HepG2 (cell line): ENCODE results near the gene MORN5. TPM values are rescaled to one million over a fixed set of nuclear protein-coding genes. Genes with fewer than 3 reads are reported as not detected.

ENCODE experiments used
- ATAC-seq: fragments of 200-7000 bp; cut with Tn5 transposase; 3 replicates; pipeline ENCODE4 v1.9.1; 2020; ENCODE audit warnings: mild to moderate bottlenecking, moderate library complexity
- BruUV-seq: library from RNA; stranded (reverse); fragments of 400-500 nt; replicated peaks from 2 replicates; lab custom pipeline; 2021; lab: Mats Ljungman, UMichigan
- CTCF ChIA-PET: fragments of 300-600 bp; formaldehyde crosslinking; extraction: SDS; loops from one replicate; lab custom pipeline; 2021; ENCODE audit warnings: low total read pairs, inconsistent platforms, low intra/inter-chr PET ratio; lab: Yijun Ruan, JAX
- POLR2A ChIA-PET: fragments of 350-600 bp; sonication (Branson Sonifier 250); formaldehyde crosslinking; loops from one replicate; lab custom pipeline; 2020; ENCODE audit warnings: antibody characterized with exemption, inconsistent platforms; lab: Yijun Ruan, JAX
- DNase-seq: peaks from one replicate; pipeline ENCODE4 v3.0.0-alpha.2; 2015; ENCODE audit warnings: low spot score
- FAIRE-seq: peaks from 3 replicates; lab custom pipeline; 2011; peaks lifted over from hg19 to GRCh38; lab: Jason Lieb, UNC
- H2AFZ ChIP-seq: one replicate; pipeline ENCODE4 v1.6.1; 2011; ENCODE audit warnings: low read length, inconsistent platforms
- H3K27ac ChIP-seq: fragments of 300-600 bp; 3 replicates; pipeline ENCODE4 v1.8.0; 2011; ENCODE audit warnings: mixed run types, mild to moderate bottlenecking, mixed read lengths, low read length, inconsistent platforms; ENCODE audit not compliant: insufficient read depth; ENCODE audit errors: extremely low read length
- H3K27me3 ChIP-seq, 2 experiments: fragments of 200-600 bp in 1 of 2; 2 replicates in 1 of 2; 3 replicates in 1 of 2; pipeline versions ENCODE4 v1.6.0 to v1.8.0; 2011; ENCODE audit warnings: low read length in 2 of 2, mild to moderate bottlenecking in 2 of 2, moderate library complexity in 2 of 2, inconsistent platforms in 1 of 2; ENCODE audit not compliant: insufficient read depth in 2 of 2, control insufficient read depth in 1 of 2
- H3K36me3 ChIP-seq, 2 experiments: fragments of 200-600 bp in 1 of 2; replicated peaks in 1 of 2; 2 replicates in 1 of 2; 3 replicates in 1 of 2; pipeline versions ENCODE4 v1.5.1 to v1.8.0; 2011; ENCODE audit warnings: low read length in 2 of 2, inconsistent platforms in 1 of 2; ENCODE audit not compliant: insufficient read depth in 2 of 2, control insufficient read depth in 1 of 2
- H3K4me1 ChIP-seq: 2 replicates; pipeline ENCODE4 v1.5.1; 2012; ENCODE audit warnings: low read length, inconsistent platforms; ENCODE audit not compliant: insufficient read depth
- H3K4me2 ChIP-seq: 2 replicates; pipeline ENCODE4 v1.6.0; 2011; ENCODE audit warnings: low read depth, low read length, inconsistent platforms
- H3K4me3 ChIP-seq, 3 experiments: fragments of 200-600 bp in 1 of 3; sonication (generic), shearing (Covaris generic) in 1 of 3; replicated peaks in 1 of 3; 2 replicates each; pipeline ENCODE4 v1.5.1; 2011 to 2016; ENCODE audit warnings: low read length in 3 of 3, inconsistent platforms in 2 of 3, low read depth in 2 of 3, mild to moderate bottlenecking in 2 of 3, control low read depth in 1 of 3, mixed read lengths in 1 of 3; ENCODE audit not compliant: insufficient read depth in 1 of 3
- H3K79me2 ChIP-seq: one replicate; pipeline ENCODE4 v1.6.1; 2011; ENCODE audit warnings: low read length, inconsistent platforms; ENCODE audit not compliant: insufficient read depth
- H3K9ac ChIP-seq: 2 replicates; pipeline ENCODE4 v1.6.0; 2011; ENCODE audit warnings: mild to moderate bottlenecking, low read depth, low read length, inconsistent platforms; ENCODE audit not compliant: insufficient read depth
- H3K9me3 ChIP-seq: 2 replicates; pipeline ENCODE4 v1.5.1; 2012; ENCODE audit warnings: mild to moderate bottlenecking, low read length
- H4K20me1 ChIP-seq: 2 replicates; pipeline ENCODE4 v1.6.0; 2011; ENCODE audit warnings: inconsistent platforms, mild to moderate bottlenecking, low read length, moderate library complexity; ENCODE audit not compliant: insufficient read depth
- BHLHE40 ChIP-seq: IDR thresholded peaks from 2 replicates; pipeline ENCODE4 v1.6.1; 2011; ENCODE audit warnings: low read length, improper control_type of control experiment
- CBFB ChIP-seq: sonication (generic); formaldehyde crosslinking; IDR thresholded peaks from 2 replicates; pipeline ENCODE4 v1.4.0; 2020; ENCODE audit warnings: missing genetic modification reagents
- HDAC6 ChIP-seq: fragments of 200-600 bp; sonication (generic); IDR thresholded peaks from 2 replicates; pipeline ENCODE4 v1.7.0; 2017; ENCODE audit warnings: mild to moderate bottlenecking, antibody characterized with exemption, low read length, low read depth
- PHF20 ChIP-seq: sonication (generic); formaldehyde crosslinking; IDR thresholded peaks from 2 replicates; pipeline ENCODE4 v1.5.0; 2020; ENCODE audit warnings: mild to moderate bottlenecking, missing genetic modification reagents
- POGZ ChIP-seq: sonication (generic); formaldehyde crosslinking; IDR thresholded peaks from 2 replicates; pipeline ENCODE4 v1.4.0; 2020; ENCODE audit warnings: mild to moderate bottlenecking, missing genetic modification reagents
- POLR2G ChIP-seq: fragments of 200-400 bp; formaldehyde crosslinking; IDR thresholded peaks from 2 replicates; pipeline ENCODE4 v1.6.1; 2018; ENCODE audit warnings: mild to moderate bottlenecking, low read depth, low read length, moderate library complexity
- PRDM10 ChIP-seq: sonication (generic); formaldehyde crosslinking; IDR thresholded peaks from 2 replicates; pipeline ENCODE4 v1.4.0; 2020; ENCODE audit warnings: low read depth, missing genetic modification reagents
- RAD21 ChIP-seq: fragments of 450-650 bp; formaldehyde crosslinking; IDR thresholded peaks from 2 replicates; pipeline ENCODE4 v1.5.0; 2020; ENCODE audit warnings: mild to moderate bottlenecking
- SAP130 ChIP-seq: IDR thresholded peaks from 2 replicates; pipeline ENCODE4 v1.6.1; 2016; ENCODE audit warnings: low read depth
- SIN3A ChIP-seq: IDR thresholded peaks from 2 replicates; pipeline ENCODE4 v1.6.1; 2011; ENCODE audit warnings: low read depth, mild to moderate bottlenecking, control low read depth, low read length, borderline replicate concordance
- TBL1XR1 ChIP-seq: fragments of 150-350 bp; IDR thresholded peaks from 2 replicates; pipeline ENCODE4 v1.6.1; 2014; ENCODE audit warnings: borderline replicate concordance, low read length; ENCODE audit not compliant: partially characterized antibody
- TEAD3 ChIP-seq: optimal IDR thresholded peaks from 2 replicates; pipeline ENCODE3; 2016; ENCODE audit warnings: borderline replicate concordance
- U2AF1 ChIP-seq: fragments of 200-400 bp; formaldehyde crosslinking; optimal IDR thresholded peaks from 2 replicates; pipeline ENCODE3; 2017; ENCODE audit warnings: mild to moderate bottlenecking, low read depth, low read length
- YEATS2 ChIP-seq: sonication (generic); formaldehyde crosslinking; IDR thresholded peaks from 2 replicates; pipeline ENCODE4 v1.4.0; 2020; ENCODE audit warnings: missing genetic modification reagents, borderline replicate concordance
- ZBTB26 ChIP-seq: IDR thresholded peaks from 2 replicates; pipeline ENCODE4 v1.6.1; 2016; ENCODE audit warnings: missing compliant biosample characterization, missing genetic modification reagents, borderline replicate concordance
- ZFP41 ChIP-seq: sonication (generic); formaldehyde crosslinking; IDR thresholded peaks from 2 replicates; pipeline ENCODE4 v1.4.0; 2020; ENCODE audit warnings: mild to moderate bottlenecking, missing genetic modification reagents, borderline replicate concordance
- ZKSCAN5 ChIP-seq: sonication (generic); formaldehyde crosslinking; IDR thresholded peaks from 2 replicates; pipeline ENCODE4 v1.5.1; 2020; ENCODE audit warnings: mild to moderate bottlenecking, missing genetic modification reagents
- ZNF224 ChIP-seq: sonication (generic); formaldehyde crosslinking; IDR thresholded peaks from 2 replicates; pipeline ENCODE4 v1.5.0; 2020; ENCODE audit warnings: mild to moderate bottlenecking, missing genetic modification reagents
- ZNF430 ChIP-seq: sonication (generic); formaldehyde crosslinking; IDR thresholded peaks from 2 replicates; pipeline ENCODE4 v1.9.0; 2021; ENCODE audit warnings: mild to moderate bottlenecking, missing genetic modification reagents
- WGBS: methylation state at CpG from one replicate; pipeline ENCODE4 v1.1.6; 2017; ENCODE audit warnings: low lambda C conversion rate; 5-methylcytosine and 5-hydroxymethylcytosine counted together
- in situ Hi-C: cut with HindIII; loops from 2 replicates; pipeline ENCODE4 v1.10.0; 2017; ENCODE audit warnings: low pct_unique_long_range_greater_than_20kb; ENCODE audit not compliant: extremely low pct_ligation_motif_present
- intact Hi-C: fragments of 100-400 bp; cut with micrococcal nuclease; formaldehyde crosslinking; loops from one replicate; pipeline ENCODE4 v1.10.0; 2022; ENCODE audit not compliant: unreplicated experiment
- polyA plus RNA-seq, 8 experiments: library from polyadenylated mRNA; depleted of rRNA in 3 of 8; stranded (reverse) in 7 of 8; unstranded in 1 of 8; fragments of >200 nt; fragmentation: Illumina TruSeq in 4 of 8; extraction: Trizol in 4 of 8; gene quantifications; 2 replicates each; pipeline versions ENCODE4 v1.2.1 to v1.2.3, GENCODE V29; 2011 to 2016; ENCODE audit warnings: low read depth in 4 of 8, missing spikeins in 1 of 8, mixed read lengths in 1 of 8; ENCODE audit not compliant: insufficient read depth in 1 of 8
- total RNA-seq, 5 experiments: library from RNA; depleted of rRNA; stranded (reverse); fragments of >200 nt; fragmentation: Illumina TruSeq; extraction: Trizol; gene quantifications; 2 replicates each; pipeline ENCODE4 v1.2.3, GENCODE V29; 2016; ENCODE audit warnings: low read depth in 1 of 5
- TF ChIP-seq, protein P1 (sequence below): sonication (generic); formaldehyde crosslinking; IDR thresholded peaks from 2 replicates; pipeline ENCODE4 v1.4.0; 2020; ENCODE audit warnings: mild to moderate bottlenecking, missing genetic modification reagents

Gene MORN5
- total and polyA plus RNA-seq, 2 of the 13 experiments (the other 11 are each of a cell fraction or from before 2014, with no cell fraction given): not detected

DNA sequence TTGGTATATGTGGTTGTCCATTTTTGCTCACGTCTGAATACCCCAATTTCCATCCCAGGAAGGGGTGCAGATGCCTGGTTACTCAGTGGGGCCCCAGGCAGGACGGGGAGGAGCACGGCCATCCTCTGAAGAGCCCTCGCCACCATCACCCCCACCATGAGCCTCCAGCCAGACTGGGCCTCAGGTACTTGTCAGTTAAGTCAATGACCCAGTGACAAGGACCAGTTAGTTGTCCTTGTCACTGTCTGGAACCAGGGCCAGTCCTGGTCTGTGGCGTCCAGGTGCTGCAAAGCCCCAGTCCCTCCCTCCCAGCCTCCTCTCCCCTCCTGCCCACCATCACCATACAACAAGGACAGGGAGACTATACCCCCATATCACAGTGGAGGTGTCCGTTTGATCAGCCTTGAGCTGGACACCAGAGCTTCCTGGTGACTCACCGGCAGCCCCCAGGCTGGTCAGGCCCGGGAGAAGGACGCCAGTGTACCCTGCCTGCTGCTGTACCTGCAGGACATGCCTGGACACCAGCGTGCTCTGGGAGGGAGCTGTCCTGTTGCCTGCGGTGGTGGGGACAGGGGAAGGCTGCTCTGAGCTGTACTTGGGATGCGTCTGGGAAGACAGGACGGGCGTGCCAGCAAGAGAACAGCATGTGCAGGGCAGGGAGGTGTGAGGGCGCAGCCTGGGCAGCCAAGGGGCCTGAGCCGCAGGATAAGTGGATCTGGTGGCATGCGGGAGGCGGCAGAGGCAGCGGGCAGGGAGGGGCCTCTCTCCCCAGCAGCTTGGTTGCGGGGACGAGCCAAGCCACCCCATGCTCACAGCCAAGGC is 34.0 kb upstream of the MORN5 start:
- Histone ChIP-seq H3K9me3 (no peaks in the 10 kb centered on the region), H3K27ac (no peak overlapping the region), H4K20me1 (no peaks in the 10 kb centered on the region), H3K4me1 (peaks cover 17% of the 10 kb centered on the region), H3K27me3 (peaks cover 0 to 7% of the 10 kb centered on the region in 2 experiments; a peak in 1 of 5 replicates), H3K4me2 (peak overlapping the region; percentile 72), H3K9ac (no peak overlapping the region), H3K4me3 (peak overlapping the region in 2 of 3 experiments; percentile 44 to 64; a peak in 4 of 6 replicates), H3K79me2 (no peaks in the 10 kb centered on the region), H2AFZ (no peak overlapping the region), H3K36me3 (no peaks in the 10 kb centered on the region)
- no peak for FAIRE-seq
- DNase-seq: peak; percentile 50
- CTCF ChIA-PET: interaction anchor here (0.8 to 6.0 kb wide), 11 partner anchors 9 to 684 kb away, joined by 3 to 95 read pairs (median 5); partner anchors contain the start of genes MRRF and RBM18
- in situ Hi-C loops (loop anchor here (10.0 kb wide), 1 partner anchor 329 kb away; no protein-coding TSS in a partner anchor), intact Hi-C loops (loop anchor here (1.0 to 2.0 kb wide), 4 partner anchors 13 to 328 kb away; no protein-coding TSS in a partner anchor)
- WGBS: 19% methylated on average over 5 of the region's 21 CpGs
- POLR2A ChIA-PET: interaction anchor here (1.0 to 1.6 kb wide), 2 partner anchors 28 to 139 kb away, joined by 3 to 5 read pairs; partner anchors contain the start of genes MRRF and RBM18
- peak; percentile 81 for ATAC-seq
- BruUV-seq: no TSS peak
- peak; percentile 56 for TF ChIP-seq SAP130
- peak; percentile 12 for TF ChIP-seq TEAD3 (CRISPR knock-in tag)
- TF ChIP-seq POGZ (CRISPR knock-in tag): no peak
- no peak for TF ChIP-seq PRDM10 (CRISPR knock-in tag)
- no peak for TF ChIP-seq ZNF430 (CRISPR knock-in tag)
- TF ChIP-seq ZBTB26 (CRISPR knock-in tag): no peak; the same call in 1 of the 2 replicates
- TF ChIP-seq, protein P1, sequence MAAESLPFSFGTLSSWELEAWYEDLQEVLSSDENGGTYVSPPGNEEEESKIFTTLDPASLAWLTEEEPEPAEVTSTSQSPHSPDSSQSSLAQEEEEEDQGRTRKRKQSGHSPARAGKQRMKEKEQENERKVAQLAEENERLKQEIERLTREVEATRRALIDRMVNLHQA (CRISPR knock-in tag): no peak
- no peak for TF ChIP-seq CBFB
- peak; percentile 30 for TF ChIP-seq U2AF1
- TF ChIP-seq RAD21: no peak
- no peak for TF ChIP-seq TBL1XR1
- no peak for TF ChIP-seq ZNF224 (CRISPR knock-in tag)
- no peak for TF ChIP-seq HDAC6
- no peak for TF ChIP-seq ZFP41
- no peak for TF ChIP-seq POLR2G
- TF ChIP-seq BHLHE40: no peak
- TF ChIP-seq SIN3A: no peak
- no peak for TF ChIP-seq PHF20 (CRISPR knock-in tag)
- no peak for TF ChIP-seq ZKSCAN5 (CRISPR knock-in tag)
- no peak; the same call in 1 of the 2 replicates for TF ChIP-seq YEATS2 (CRISPR knock-in tag)
